HEK293 (cell line): ENCODE results near the gene TCERG1L.

ENCODE experiments used
- CTCF ChIP-seq: fragments of 450-650 bp; formaldehyde crosslinking; IDR thresholded peaks from 2 replicates; pipeline ENCODE4 v1.5.1; 2016; ENCODE audit warnings: missing biosample characterization, missing genetic modification characterization
- IKZF3 ChIP-seq: fragments of 450-650 bp; IDR thresholded peaks from 2 replicates; pipeline ENCODE4 v1.5.0; 2018; ENCODE audit warnings: missing biosample characterization, mild to moderate bottlenecking, missing genetic modification characterization, moderate library complexity
- TCF7L2 ChIP-seq: IDR thresholded peaks from 2 replicates; pipeline ENCODE4 v1.6.1; 2011; ENCODE audit warnings: low read depth, mild to moderate bottlenecking, inconsistent platforms, low read length, moderate library complexity, borderline replicate concordance
- ZBTB8A ChIP-seq: fragments of 450-650 bp; formaldehyde crosslinking; IDR thresholded peaks from 2 replicates; pipeline ENCODE4 v1.5.1; 2016; ENCODE audit warnings: missing biosample characterization, missing genetic modification characterization

GRCh38 chr10:131113165-131113564 is 198.4 kb downstream of the TCERG1L start:
- TF ChIP-seq ZBTB8A (tag by site-specific recombination) (no peak), IKZF3 (no peak), TCF7L2 (no peak), CTCF (tag by site-specific recombination) (no peak)
